ENCODE measurements around the gene C14orf119.

The C14orf119 gene

GRCh38 chr14:23066855-23067744 is 28.2 kb upstream of the C14orf119 start:
- Histone ChIP-seq H3K9ac (ENCODE audit: low read depth, low read length) (no peak overlapping the region), H3K27me3 (ENCODE audit: control insufficient read depth, insufficient read depth, low read length) (no peaks in the 10 kb centered on the region), H3K9me3 (ENCODE audit: control insufficient read depth, insufficient read depth, low read length) (no peaks in the 10 kb centered on the region), H3K4me3 (ENCODE audit: low read depth, low read length) (no peak overlapping the region), H3K4me1 (ENCODE audit: control insufficient read depth, insufficient read depth, low read length) (peaks cover 9% of the 10 kb centered on the region), H3K36me3 (ENCODE audit: control insufficient read depth, insufficient read depth, low read length) (peaks cover 60% of the 10 kb centered on the region)

GRCh38 chr14:23067847-23068788 is 27.2 kb upstream of the C14orf119 start:
- Histone ChIP-seq H3K4me3 (ENCODE audit: low read depth, low read length) (no peak overlapping the region), H3K36me3 (ENCODE audit: control insufficient read depth, insufficient read depth, low read length) (peaks cover 50% of the 10 kb centered on the region), H3K9ac (ENCODE audit: low read depth, low read length) (no peak overlapping the region), H3K27me3 (ENCODE audit: control insufficient read depth, insufficient read depth, low read length) (no peaks in the 10 kb centered on the region), H3K9me3 (ENCODE audit: control insufficient read depth, insufficient read depth, low read length) (no peaks in the 10 kb centered on the region), H3K4me1 (ENCODE audit: control insufficient read depth, insufficient read depth, low read length) (peaks cover 15% of the 10 kb centered on the region)

GRCh38 chr14:23068789-23069412 is 26.4 kb upstream of the C14orf119 start:
- H3K27me3 ChIP-seq (ENCODE audit: control insufficient read depth, insufficient read depth, low read length): no peaks in the 10 kb centered on the region
- H3K9ac ChIP-seq (ENCODE audit: low read depth, low read length): no peak overlapping the region
- H3K36me3 ChIP-seq (ENCODE audit: control insufficient read depth, insufficient read depth, low read length): peaks cover 42% of the 10 kb centered on the region
- H3K4me1 ChIP-seq (ENCODE audit: control insufficient read depth, insufficient read depth, low read length): peaks cover 15% of the 10 kb centered on the region
- no peak overlapping the region for H3K4me3 ChIP-seq (ENCODE audit: low read depth, low read length)
- H3K9me3 ChIP-seq (ENCODE audit: control insufficient read depth, insufficient read depth, low read length): no peaks in the 10 kb centered on the region

DNA sequence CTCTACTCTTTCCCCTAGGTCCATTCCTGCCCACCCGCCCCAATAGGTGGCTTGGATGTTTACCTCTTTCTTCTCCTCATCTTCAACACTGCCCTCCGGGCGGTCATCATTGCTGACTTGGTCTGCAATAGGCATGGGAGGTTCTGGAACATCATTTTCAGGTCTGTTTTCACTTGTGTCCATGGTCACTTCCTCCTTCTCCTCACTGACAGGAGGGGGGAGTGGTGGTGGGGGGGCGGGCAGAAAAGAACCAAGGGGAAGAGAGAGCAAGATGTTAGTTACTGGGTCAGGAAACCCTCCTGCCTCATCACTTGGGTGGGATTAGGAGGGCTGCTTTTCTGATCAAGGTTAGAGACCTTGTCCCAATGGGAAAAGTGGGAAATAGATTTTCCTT is 25.9 kb upstream of the C14orf119 start:
- Histone ChIP-seq H3K9ac (ENCODE audit: low read depth, low read length) (no peak overlapping the region), H3K36me3 (ENCODE audit: control insufficient read depth, insufficient read depth, low read length) (peaks cover 37% of the 10 kb centered on the region), H3K4me3 (ENCODE audit: low read depth, low read length) (peak overlapping the region; percentile 27), H3K27me3 (ENCODE audit: control insufficient read depth, insufficient read depth, low read length) (no peaks in the 10 kb centered on the region), H3K4me1 (ENCODE audit: control insufficient read depth, insufficient read depth, low read length) (peaks cover 15% of the 10 kb centered on the region), H3K9me3 (ENCODE audit: control insufficient read depth, insufficient read depth, low read length) (no peaks in the 10 kb centered on the region)

DNA sequence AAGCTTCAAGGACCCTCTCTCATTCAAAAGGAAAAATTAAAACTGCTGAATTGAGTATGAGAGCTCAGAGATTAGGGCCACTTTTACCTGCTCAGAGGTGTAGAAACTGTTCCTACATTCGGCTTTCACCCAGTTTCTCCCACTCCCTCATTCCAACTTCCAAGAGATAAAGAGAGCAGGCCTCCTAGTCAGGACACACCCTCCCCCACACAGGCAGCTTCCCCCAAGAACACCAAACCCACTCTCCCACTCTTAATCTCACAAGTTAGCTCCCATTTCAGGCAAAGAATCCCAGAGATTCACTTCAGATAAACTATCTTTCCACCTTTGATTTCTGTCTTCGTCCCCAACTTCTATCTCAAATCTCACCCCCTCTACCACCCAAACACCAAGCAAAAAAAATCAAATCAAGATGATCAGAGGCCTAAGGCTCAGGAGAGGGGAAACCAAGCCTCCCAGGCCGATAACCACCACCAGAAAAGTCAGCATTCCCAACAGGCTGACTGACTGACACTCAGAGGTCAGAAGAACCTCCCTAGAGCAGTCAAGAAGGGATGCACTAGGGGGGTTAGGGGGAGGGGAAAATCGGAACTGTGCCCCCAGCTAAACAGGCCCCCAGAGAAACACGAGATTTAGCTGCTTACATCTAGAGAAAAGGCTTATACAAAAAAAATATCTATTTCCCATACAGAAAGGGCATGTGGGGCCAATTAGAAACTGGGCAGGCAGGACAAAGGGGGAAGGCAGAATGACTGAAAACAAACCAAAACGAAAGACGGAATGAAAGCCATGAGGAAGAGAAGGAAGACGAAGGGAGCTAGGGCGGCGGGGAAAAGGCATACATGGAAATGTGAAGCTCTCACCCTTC is 24.8 kb upstream of the C14orf119 start:
- Histone ChIP-seq H3K36me3 (ENCODE audit: control insufficient read depth, insufficient read depth, low read length) (peaks cover 33% of the 10 kb centered on the region), H3K9me3 (ENCODE audit: control insufficient read depth, insufficient read depth, low read length) (no peaks in the 10 kb centered on the region), H3K27me3 (ENCODE audit: control insufficient read depth, insufficient read depth, low read length) (no peaks in the 10 kb centered on the region), H3K4me3 (ENCODE audit: low read depth, low read length) (peak overlapping the region; percentile 88), H3K4me1 (ENCODE audit: control insufficient read depth, insufficient read depth, low read length) (peaks cover 15% of the 10 kb centered on the region), H3K9ac (ENCODE audit: low read depth, low read length) (peak overlapping the region; percentile 86)

GRCh38 chr14:23071244-23071920 is 23.9 kb upstream of the C14orf119 start:
- H3K9me3 ChIP-seq (ENCODE audit: control insufficient read depth, insufficient read depth, low read length): no peaks in the 10 kb centered on the region
- H3K36me3 ChIP-seq (ENCODE audit: control insufficient read depth, insufficient read depth, low read length): peaks cover 31% of the 10 kb centered on the region
- H3K4me1 ChIP-seq (ENCODE audit: control insufficient read depth, insufficient read depth, low read length): peaks cover 15% of the 10 kb centered on the region
- peak overlapping the region; percentile 88 for H3K4me3 ChIP-seq (ENCODE audit: low read depth, low read length)
- peak overlapping the region; percentile 86 for H3K9ac ChIP-seq (ENCODE audit: low read depth, low read length)
- no peaks in the 10 kb centered on the region for H3K27me3 ChIP-seq (ENCODE audit: control insufficient read depth, insufficient read depth, low read length)

DNA sequence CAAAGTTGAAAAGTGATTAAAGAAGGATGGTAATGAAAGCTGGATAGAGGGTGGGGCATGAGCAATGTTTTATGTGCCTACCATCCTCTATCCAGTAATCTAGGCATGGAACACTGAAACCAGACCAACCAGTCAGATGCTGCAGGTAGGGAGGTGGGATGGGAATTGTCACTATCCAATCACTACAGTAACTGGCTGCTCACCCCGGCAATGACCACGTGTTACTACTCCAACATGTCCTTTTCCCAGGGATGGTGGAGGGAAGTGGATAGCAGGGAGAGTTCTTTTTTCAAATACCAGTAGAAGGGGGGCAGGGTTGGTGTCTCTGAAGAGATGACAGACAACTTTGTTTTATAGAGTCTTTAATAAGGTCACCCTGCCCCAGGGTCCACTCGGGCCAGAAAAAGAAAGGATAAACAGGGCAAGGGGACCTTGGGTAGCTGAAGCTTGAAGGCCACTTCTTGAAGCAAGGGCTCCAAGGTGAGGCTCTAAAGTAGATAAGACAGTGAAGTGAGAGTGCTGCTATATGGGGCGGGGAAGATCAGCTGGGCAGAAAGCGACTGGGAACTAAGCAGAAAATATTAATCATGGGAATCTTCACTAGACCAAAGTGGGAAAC is 23.3 kb upstream of the C14orf119 start:
- H3K9me3 ChIP-seq (ENCODE audit: control insufficient read depth, insufficient read depth, low read length): no peaks in the 10 kb centered on the region
- H3K4me3 ChIP-seq (ENCODE audit: low read depth, low read length): peak overlapping the region; percentile 88
- peaks cover 15% of the 10 kb centered on the region for H3K4me1 ChIP-seq (ENCODE audit: control insufficient read depth, insufficient read depth, low read length)
- H3K36me3 ChIP-seq (ENCODE audit: control insufficient read depth, insufficient read depth, low read length): peaks cover 32% of the 10 kb centered on the region
- no peaks in the 10 kb centered on the region for H3K27me3 ChIP-seq (ENCODE audit: control insufficient read depth, insufficient read depth, low read length)
- H3K9ac ChIP-seq (ENCODE audit: low read depth, low read length): no peak overlapping the region

DNA sequence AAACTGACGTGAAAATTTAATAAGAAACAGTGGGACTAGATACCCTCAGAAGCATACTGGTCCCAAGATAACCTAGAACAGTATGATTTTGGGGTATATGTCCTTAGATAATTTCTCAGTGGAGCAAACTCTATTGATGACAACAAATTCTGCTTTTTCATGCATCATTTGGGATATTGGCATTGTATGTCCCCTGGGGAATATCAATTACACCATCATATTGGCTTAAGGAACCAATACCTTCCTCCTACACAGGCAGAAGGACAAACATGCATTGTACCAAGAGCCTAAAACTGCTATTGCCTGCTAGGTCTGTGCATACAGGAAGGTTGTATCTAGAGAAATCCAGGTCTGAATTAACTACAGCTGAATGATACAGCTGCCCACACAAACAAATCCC is 20.4 kb upstream of the C14orf119 start:
- Histone ChIP-seq H3K4me1 (ENCODE audit: control insufficient read depth, insufficient read depth, low read length) (peaks cover 15% of the 10 kb centered on the region), H3K4me3 (ENCODE audit: low read depth, low read length) (no peak overlapping the region), H3K27me3 (ENCODE audit: control insufficient read depth, insufficient read depth, low read length) (no peaks in the 10 kb centered on the region), H3K36me3 (ENCODE audit: control insufficient read depth, insufficient read depth, low read length) (peaks cover 26% of the 10 kb centered on the region), H3K9ac (ENCODE audit: low read depth, low read length) (no peak overlapping the region), H3K9me3 (ENCODE audit: control insufficient read depth, insufficient read depth, low read length) (no peaks in the 10 kb centered on the region)

DNA sequence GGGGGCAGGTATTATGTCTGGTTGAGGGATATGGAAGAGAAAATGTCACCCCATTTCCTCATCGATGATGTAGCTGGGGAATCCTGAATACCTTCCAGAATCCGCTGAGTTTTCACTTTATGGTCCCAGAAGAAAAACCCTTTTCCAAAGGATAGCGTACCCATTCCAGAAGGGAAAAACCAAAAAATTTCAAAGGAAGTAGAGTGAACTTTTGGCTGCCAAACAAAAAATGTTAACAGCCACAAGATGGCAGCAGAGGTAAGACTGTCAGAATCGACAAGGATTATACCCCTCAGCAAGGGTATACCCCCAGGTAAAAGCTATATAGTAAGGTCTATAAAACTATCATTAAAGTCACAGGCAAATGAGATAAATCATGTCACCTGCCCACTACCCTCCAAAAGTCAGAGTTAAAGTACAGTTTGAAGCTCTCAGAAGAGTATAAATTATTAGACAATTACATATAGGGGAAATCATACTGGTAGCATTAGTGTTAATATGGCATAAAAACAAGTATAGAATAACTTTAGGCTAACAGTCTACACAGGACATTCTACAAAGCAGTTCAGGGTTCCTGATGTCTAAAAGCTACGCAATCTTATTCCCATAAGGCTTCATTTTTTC is 18.4 kb upstream of the C14orf119 start:
- Histone ChIP-seq H3K9ac (ENCODE audit: low read depth, low read length) (no peak overlapping the region), H3K27me3 (ENCODE audit: control insufficient read depth, insufficient read depth, low read length) (no peaks in the 10 kb centered on the region), H3K36me3 (ENCODE audit: control insufficient read depth, insufficient read depth, low read length) (peaks cover 35% of the 10 kb centered on the region), H3K4me1 (ENCODE audit: control insufficient read depth, insufficient read depth, low read length) (peaks cover 8% of the 10 kb centered on the region), H3K4me3 (ENCODE audit: low read depth, low read length) (no peak overlapping the region), H3K9me3 (ENCODE audit: control insufficient read depth, insufficient read depth, low read length) (no peaks in the 10 kb centered on the region)

GRCh38 chr14:23077962-23078361 is 17.3 kb upstream of the C14orf119 start:
- H3K4me3 ChIP-seq (ENCODE audit: low read depth, low read length): no peak overlapping the region
- no peaks in the 10 kb centered on the region for H3K4me1 ChIP-seq (ENCODE audit: control insufficient read depth, insufficient read depth, low read length)
- H3K9ac ChIP-seq (ENCODE audit: low read depth, low read length): no peak overlapping the region
- H3K9me3 ChIP-seq (ENCODE audit: control insufficient read depth, insufficient read depth, low read length): no peaks in the 10 kb centered on the region
- no peaks in the 10 kb centered on the region for H3K27me3 ChIP-seq (ENCODE audit: control insufficient read depth, insufficient read depth, low read length)
- peaks cover 35% of the 10 kb centered on the region for H3K36me3 ChIP-seq (ENCODE audit: control insufficient read depth, insufficient read depth, low read length)
